ENCODE measurements around the gene XKR7.
"Not testable (repeated sequence)": the region's sequence is repeated elsewhere in the genome, so short reads cannot be mapped to it uniquely, and the experiment has no call there.

XKR7 gene

DNA sequence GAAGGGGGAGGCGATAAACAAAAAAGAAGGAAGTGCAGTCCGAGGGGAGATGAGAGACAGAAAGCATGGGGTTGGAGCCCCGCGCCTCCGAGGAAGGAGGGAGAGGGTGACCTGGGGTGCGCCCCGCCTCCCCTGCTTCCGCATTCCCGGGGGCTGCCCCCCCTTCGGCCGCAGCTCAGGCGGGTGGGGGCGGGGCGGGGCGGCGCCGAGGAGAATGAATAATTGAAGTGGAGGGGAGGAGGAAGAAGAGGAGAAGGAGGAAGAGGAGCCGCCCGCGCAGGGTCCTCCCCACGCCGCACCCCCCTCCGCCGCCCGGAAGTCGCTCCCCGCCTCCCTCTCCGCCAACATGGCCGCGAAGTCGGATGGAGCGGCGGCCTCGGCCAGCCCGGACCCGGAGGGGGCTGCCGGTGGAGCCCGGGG is at the start of gene XKR7:
TSS of gene XKR7 (plus strand) at position 322 of the 420 bp plus-strand sequence. CDS start at position 347, 25 bp downstream.
- DNase-seq (ENCODE audit: low read depth in 2 of 2, low spot score in 1 of 2), result no peak

- DNase-seq (ENCODE audit: low read depth in 2 of 2, low spot score in 1 of 2), result no peak
These were observed 49.4 kb upstream of the XKR7 start for GRCh38 chr20:31918466-31919105.

DNA sequence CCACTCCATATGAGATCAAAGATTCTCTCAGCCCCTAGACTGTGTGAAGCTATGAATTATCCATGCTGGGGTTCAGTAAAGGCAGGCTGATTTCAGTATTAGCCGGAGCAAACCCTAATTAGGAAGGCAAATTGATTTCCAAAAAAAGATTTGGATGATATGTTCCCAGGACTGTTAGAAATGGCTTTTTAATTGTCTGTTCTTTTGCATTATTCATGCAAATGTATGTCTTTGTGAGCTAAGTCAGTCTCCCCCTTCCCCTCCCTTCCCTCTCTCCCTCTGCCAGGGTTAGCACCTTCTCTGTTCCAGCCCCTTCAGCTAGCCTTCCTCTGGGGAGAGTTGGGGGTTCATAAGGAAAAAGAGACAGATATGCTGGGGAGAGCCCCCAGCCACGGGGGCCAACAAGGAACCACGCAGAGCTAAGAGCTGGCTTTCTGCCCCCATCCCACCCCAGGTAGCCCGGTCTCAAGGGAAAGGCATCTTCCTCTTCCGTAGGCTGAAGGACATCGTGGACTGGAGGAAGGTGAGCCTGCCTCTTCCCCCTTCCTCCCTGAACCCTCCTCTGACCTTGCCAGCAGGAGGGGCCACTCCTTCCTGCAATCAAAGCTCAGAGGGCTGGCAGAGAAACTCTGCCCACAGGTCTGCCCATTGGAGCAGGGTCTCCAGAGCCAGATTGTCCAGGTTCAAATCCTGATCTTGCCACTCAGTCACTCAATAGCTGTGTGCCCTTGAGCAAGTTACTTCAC is 48.4 kb upstream of the XKR7 start:
- no peak for DNase-seq (ENCODE audit: low read depth in 2 of 2, low spot score in 1 of 2)

DNA sequence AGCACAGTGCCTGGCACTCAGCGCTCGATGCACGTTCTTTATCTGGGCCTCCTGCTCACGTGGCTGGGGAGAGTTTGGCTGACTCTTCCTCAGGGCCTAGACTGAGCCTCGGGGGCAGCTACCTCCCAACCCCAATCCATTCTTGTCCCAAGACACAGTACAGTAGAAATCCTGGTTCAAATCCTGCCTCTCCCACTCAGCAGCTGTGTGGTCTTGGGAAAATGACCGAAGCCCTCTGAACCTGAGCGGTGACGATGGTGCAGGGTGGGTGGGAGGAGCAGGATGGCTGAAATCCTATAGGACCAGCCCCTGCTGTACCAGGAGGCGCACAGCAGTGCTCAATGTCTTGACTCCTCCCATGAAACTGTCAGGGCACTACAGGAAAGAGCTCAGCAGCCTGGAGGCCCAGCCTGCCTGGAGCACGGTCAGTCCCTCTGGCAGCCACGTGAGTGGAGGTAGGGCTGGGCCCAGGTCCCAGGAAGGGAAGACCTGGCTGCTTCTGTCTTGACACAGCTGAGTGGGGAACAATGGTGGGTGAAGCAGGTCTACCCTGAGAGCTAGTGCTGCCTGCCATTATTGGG is 47.6 kb upstream of the XKR7 start:
- no peak for DNase-seq (ENCODE audit: low read depth in 2 of 2, low spot score in 1 of 2)

DNA sequence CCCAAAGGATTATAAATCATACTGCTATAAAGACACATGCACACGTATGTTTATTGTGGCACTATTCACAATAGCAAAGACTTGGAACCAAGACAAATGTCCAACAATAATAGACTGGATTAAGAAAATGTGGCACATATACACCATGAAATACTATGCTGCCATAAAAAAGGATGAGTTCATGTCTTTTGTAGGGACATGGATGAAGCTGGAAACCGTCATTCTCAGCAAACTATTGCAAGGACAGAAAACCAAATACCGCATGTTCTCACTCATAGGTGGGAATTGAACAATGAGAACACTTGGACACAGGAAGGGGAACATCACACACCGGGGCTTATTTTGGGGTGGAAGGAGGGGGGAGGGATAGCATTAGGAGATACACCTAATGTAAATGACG is 46.5 kb upstream of the XKR7 start:
- DNase-seq (ENCODE audit: low read depth in 2 of 2, low spot score in 1 of 2), result not testable (repeated sequence)

DNA sequence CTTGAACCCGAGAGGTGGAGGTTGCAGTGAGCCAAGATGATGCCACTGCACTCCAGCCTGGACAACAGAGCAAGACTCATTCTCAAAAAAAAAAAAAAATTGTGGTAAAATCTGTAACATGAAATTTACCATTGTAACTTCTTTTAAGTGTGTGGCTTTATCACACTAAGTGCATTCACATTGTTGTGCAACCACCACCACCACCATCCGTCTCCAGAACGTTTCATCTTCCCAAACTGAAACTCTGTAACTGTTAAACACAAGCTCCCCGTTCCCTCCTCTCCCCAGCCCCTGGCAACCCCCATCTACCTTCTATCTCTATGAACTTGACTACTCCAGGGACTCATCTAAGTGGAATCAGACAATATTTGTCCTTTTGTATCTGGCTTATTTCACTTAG is 45.8 kb upstream of the XKR7 start:
- no peak for DNase-seq (ENCODE audit: low read depth in 2 of 2, low spot score in 1 of 2)

DNA sequence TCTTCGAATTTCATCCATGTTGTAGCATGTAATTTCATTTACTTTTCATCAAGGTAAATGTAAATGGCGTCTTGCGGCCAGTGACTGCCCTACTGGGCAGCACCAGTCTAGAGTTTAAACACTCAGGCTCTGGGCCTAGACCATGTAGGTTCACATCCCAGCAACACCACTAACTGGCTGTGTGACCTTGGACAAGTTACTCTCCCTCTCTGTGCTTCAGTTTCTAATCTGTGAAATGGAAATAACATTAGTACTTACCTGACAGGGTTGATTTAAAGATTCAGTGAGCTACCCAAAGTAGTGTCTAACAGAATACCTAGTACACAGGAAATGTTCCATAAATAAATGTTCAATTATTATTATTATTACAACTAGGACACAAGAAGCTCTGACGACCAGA is 45.4 kb upstream of the XKR7 start:
- DNase-seq (ENCODE audit: low read depth in 2 of 2, low spot score in 1 of 2), result no peak

- no peak for DNase-seq (ENCODE audit: low read depth in 2 of 2, low spot score in 1 of 2)
These were observed 44.3 kb upstream of the XKR7 start for GRCh38 chr20:31923388-31924331.

DNA sequence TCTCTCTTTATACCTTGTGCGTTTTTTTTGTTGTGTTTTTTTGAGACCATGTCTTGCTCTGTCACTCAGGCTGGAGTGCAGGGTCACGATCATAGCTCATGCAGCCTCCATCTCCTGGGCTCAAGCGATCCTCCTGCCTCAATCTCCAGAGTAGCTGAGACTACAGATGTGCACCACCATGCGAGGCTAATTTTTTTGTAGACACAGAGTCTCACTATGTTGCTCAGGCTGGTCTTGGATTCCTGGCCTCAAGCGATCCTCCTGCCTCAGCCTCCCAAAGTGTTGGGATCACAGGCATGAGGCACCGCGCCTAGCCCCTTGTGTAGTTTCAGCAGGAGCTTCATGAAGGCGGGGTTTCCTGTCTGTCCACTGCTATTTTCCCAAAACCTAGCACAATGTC is 43.4 kb upstream of the XKR7 start:
- no peak for DNase-seq (ENCODE audit: low read depth in 2 of 2, low spot score in 1 of 2)

DNA sequence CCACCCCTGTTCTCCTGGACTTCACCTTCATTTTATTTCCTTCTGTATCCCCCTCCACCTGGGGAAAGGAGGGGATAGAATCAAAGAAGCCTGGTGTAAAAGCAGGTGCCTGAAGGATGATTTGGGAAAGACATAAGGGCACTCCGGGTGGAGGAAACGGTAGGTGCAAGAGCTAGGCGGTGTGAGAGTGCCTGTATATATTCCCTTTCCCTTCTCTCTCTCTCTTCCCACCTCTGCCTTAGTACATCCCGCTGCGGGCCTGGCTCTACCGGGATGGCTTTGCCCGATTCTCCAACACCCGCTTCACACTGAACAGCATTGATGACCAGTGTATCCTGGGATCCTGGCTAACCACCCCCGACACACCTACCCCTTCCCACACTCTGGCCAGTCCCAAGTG is 42.3 kb upstream of the XKR7 start:
- DNase-seq (ENCODE audit: low read depth in 2 of 2, low spot score in 1 of 2), result no peak

- no peak for DNase-seq (ENCODE audit: low read depth in 2 of 2, low spot score in 1 of 2)
These were observed 41.5 kb upstream of the XKR7 start for GRCh38 chr20:31926493-31926892.

- no peak for DNase-seq (ENCODE audit: low read depth in 2 of 2, low spot score in 1 of 2)
These were observed 40.3 kb upstream of the XKR7 start for GRCh38 chr20:31927627-31928159.

- DNase-seq (ENCODE audit: low read depth in 2 of 2, low spot score in 1 of 2), result not testable (repeated sequence)
These were observed 38.3 kb upstream of the XKR7 start for GRCh38 chr20:31929631-31930030.

- DNase-seq (ENCODE audit: low read depth in 2 of 2, low spot score in 1 of 2), result no peak
These were observed 37.2 kb upstream of the XKR7 start for GRCh38 chr20:31930779-31931178.

DNA sequence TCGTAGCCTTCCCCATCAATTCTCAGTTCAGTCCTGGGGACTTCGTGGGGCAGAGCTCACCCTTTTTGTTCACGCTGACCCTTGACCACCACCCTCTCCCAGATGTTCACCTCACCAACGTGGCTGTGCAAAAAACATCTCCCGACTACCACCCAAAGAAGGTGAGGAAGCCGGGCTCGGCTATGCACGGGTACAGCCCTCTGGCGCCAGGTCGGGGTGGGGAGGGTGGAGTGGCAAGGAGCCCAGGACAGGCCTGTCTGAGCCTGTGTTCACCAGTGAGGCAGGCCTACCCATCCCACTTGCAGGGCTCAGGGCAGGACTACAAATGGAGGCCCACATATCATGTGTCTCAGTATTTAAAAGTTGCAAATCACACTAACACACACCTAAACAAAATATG is 34.3 kb upstream of the XKR7 start:
- DNase-seq (ENCODE audit: low read depth in 2 of 2, low spot score in 1 of 2), result no peak

GRCh38 chr20:31934491-31934890 is 33.5 kb upstream of the XKR7 start:
- DNase-seq (ENCODE audit: low read depth in 2 of 2, low spot score in 1 of 2), result no peak

GRCh38 chr20:31934968-31935764 is 32.8 kb upstream of the XKR7 start:
- no peak for DNase-seq (ENCODE audit: low read depth in 2 of 2, low spot score in 1 of 2)

DNA sequence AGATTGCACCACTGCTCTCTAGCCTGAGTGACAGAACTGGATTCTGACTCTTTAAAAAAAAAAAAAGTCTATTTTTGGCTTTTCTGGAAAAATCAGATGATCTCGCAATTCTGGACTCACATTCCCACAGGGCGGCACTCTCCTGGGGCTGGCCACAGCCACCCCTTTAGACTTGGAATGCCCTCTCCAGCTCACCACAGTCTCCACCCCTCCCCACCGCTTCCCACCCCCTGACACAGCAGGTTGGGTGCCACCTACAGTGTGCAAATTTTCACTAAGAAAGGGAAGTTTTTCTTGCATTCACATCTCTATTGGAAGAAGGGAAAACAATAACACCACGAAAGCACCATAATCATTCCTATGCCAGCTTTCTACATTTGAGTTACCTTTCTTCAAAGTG is 31.5 kb upstream of the XKR7 start:
- no peak for DNase-seq (ENCODE audit: low read depth in 2 of 2, low spot score in 1 of 2)

DNA sequence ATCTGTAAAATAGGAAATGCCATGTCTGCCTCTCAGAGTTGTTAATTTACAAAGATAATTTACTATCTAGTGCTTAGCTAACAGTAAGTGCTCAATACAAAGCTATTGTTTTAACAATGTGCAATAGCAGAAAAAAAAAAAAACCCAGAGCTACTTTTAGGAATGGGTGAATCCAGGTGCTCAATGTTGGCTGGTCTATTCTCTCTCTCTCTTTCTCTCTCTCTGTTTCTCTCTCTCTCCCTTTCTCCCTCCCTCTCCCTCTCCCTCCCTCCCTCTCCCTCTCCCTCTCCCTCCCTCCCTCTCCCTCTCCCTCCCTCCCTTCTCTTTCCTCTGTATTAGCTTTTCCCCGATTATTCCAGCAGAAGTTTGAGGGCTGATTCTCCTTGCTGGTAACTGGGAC is 30.1 kb upstream of the XKR7 start:
- no peak for DNase-seq (ENCODE audit: low read depth in 2 of 2, low spot score in 1 of 2)

GRCh38 chr20:31939661-31940060 is 28.3 kb upstream of the XKR7 start:
- DNase-seq (ENCODE audit: low read depth in 2 of 2, low spot score in 1 of 2), result no peak
